HG03521 (cell line): ENCODE data around the gene DYNLT5.
"Not testable (repeated sequence)": the region's sequence is repeated elsewhere in the genome, so short reads cannot be mapped to it uniquely, and the experiment has no call there.

Experiments
- ATAC-seq: cut with Tn5 transposase; IDR thresholded peaks from one replicate; pipeline ENCODE4 v1.9.1; 2021; ENCODE audit warnings: mild to moderate bottlenecking, moderate library complexity; ENCODE audit not compliant: unreplicated experiment

The DYNLT5 gene

DNA sequence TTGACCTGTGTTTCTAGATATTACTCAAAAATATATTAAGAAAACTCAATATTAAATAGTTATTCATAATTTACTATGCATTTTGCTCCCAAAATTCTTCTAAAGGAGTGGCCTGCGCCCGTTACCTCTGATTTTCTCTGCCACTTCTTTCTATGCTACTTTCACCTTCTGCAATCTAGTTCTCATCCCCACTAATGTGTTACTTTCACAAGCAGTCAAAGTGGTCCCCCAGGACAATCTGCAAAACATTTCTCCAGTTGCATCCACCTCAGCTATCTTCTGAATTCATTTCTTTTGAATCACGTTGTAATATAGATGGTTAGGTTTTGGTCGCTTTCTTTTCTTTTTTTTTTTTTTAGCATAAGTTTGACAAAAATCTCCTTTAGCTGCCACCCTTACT lies 35.4 kb downstream of the DYNLT5 start:
- ATAC-seq, result no peak

DNA sequence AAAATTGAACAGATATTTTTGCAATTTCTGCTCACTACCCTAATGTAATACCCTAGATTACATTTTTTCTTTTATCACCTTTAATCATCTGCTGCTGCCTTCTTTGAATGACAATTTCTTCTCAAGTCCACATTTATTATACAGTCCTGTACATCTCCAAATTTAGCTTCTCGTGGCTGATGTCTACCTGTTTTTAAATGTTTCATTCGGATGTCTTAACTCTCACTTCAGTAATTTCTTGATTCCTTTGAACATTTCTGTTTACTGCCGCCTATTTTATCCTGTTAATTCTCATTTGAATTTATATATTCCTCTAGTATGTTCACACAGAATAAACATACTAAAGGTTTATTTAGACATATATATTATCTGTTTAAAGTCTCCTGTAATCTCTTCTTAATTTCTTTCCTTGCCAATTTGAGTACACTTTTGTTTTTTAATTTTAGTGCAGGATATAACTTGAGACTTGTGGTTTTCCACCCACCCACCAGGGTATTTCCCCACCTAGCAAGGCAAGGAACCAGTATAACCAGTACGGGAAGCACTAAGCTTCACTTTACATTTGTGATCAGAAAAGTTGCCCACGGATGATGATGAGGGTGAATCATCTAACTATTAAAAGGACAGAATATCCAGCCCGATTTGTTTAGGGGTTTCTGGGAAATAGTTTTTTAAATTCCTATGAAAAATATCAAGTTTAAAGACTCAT lies 36.1 kb downstream of the DYNLT5 start:
- peak; percentile 67 for ATAC-seq

DNA sequence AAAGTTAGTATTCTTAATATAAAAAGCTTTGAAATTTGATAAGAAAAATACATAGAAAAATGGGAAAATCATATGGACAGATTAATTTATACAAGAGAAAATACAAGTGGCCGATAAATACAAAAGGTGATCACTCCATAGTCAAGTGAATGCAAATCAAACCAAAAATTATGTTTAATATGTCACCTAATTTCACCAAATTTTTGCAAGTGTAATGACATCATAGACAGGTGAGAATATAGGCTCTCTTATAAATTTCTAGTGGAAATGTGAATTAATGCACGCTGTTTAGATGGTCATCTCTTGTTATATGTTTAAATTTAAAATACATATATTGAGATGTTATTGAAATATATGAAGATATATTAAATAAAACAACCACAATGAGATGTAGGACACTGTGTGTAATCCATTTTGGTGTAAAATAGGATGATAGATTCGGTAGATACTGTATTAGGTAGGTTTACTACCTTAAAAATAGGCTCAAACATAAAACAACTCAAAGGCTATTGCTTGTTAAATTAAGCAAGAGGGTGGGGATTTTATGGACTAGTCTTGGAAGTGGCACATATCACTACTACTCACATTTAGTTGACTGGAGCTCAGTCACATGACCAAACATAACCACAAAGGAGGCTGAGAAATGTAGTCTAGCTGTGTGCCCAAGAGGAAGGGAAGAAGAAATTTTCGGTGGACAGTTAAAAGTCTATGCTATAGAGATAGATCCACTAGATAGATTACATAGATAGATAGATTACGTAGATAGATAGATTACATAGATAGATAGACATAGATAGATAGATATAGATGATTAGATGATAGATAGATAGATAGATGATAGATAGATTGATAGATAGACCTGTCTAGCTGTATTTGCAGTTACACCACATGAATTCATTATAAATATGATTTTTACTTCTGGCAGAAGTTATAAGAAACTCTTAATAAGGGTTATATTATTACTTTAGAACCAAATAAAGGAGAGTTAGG lies 39.7 kb downstream of the DYNLT5 start:
- no peak for ATAC-seq

DNA sequence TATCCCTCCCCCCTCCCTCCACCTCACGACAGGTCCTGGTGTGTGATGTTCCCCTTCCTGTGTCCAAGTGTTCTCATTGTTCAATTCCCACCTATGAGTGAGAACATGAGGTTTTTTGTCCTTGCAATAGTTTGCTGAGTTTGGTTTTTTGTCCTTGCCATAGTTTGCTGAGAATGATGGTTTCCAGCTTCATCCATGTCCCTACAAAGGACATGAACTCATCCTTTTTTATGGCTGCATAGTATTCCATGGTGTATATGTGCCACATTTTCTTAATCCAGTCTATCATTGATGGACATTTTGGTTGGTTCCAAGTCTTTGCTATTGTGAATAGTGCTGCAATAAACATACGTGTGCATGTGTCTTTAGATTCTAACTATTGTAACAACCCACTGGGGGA lies 43.6 kb downstream of the DYNLT5 start:
- ATAC-seq, result not testable (repeated sequence)

DNA sequence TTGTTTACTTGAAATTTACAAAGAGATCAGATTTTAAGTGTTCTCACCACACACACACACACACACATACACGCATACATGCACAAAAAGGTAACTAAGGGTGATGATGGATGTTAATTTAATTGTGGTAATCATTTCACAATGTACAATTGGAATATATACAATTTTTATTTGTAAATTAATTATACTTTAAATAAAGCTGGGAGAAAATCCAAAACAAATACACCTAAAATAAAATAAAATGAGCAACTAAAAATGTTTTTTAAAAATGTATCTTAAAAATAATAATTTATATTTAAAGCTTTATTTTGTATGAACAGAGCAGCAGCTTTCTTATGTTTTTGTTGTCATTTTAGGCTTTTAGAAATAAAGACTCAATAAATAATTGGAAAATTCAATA lies 57.0 kb downstream of the DYNLT5 start:
- ATAC-seq, result no peak

DNA sequence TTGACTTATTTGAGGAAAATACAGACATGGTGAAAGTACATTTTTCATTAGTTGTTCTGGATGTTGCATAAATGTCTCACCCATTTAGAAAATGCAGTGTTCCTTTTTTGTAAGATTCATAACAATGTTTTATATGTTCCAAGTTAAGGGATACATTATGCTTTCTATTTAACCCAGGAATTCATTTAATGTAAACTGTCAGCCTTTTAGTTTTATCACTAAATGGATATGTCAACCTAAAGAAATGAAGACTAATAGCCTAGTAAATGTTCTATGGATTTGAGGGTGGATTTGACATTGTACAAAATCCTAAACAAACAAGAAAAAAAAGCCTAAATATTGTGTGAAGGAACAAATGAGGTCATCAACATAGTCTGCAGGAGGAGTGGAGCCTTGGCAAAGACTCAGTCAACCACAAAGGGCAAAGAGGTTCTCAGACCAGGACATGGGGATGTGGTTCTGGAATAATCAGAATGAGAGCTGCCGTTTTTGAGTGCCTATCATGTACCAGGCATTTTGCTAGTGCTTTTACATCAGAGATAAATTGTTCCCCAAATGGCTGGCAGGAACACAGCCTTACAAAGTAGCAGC lies 57.6 kb downstream of the DYNLT5 start:
- ATAC-seq, result no peak

DNA sequence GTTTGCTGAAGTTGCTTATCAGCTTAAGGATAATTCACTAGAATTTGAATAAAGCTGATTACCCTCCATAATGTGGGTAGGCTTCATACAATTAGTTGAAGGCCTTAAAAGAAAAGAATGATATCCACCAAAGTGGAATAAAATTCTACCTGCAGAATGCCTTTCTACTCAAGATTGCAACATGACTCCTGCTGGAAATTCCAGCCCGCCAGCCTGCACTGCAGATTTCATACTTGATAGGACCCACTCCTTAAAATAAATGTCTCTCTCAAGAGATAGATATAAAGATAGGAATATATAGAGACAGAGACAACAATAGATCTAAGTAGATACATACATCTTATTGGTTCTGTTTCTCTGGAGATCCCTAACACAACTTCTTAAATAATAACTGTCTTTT lies 72.5 kb downstream of the DYNLT5 start:
- ATAC-seq, result no peak
